ENCODE measurements around the gene STRA6. TPM values are rescaled to one million over a fixed set of nuclear protein-coding genes. Genes with fewer than 3 reads are reported as not detected.

Gene STRA6
- total RNA-seq, 1 experiment from 2014 or later = 0.29 TPM

DNA sequence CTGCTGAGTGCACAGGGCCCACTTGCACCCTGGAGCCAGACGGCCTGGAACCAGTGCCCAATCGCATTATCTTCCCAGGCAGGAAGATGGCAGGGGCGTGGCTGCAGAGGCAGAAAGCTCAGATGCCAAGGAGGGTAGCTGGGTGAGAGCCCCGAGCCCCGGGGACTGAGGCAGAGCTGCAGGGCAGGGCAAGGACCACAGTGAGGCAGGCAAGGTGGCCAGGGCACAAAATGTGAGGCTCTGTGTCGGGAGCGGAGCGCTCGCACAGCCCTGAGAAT, 31.9 kb upstream of the STRA6 start:
- no peak for TF ChIP-seq EZH2phosphoT487 (IDR thresholded peaks at IDR 0.05; ENCODE audit: borderline replicate concordance, low read length)
- no peak for TF ChIP-seq EZH2 (IDR thresholded peaks at IDR 0.05; ENCODE audit: low read length, unreplicated experiment)
- TF ChIP-seq, protein P1, sequence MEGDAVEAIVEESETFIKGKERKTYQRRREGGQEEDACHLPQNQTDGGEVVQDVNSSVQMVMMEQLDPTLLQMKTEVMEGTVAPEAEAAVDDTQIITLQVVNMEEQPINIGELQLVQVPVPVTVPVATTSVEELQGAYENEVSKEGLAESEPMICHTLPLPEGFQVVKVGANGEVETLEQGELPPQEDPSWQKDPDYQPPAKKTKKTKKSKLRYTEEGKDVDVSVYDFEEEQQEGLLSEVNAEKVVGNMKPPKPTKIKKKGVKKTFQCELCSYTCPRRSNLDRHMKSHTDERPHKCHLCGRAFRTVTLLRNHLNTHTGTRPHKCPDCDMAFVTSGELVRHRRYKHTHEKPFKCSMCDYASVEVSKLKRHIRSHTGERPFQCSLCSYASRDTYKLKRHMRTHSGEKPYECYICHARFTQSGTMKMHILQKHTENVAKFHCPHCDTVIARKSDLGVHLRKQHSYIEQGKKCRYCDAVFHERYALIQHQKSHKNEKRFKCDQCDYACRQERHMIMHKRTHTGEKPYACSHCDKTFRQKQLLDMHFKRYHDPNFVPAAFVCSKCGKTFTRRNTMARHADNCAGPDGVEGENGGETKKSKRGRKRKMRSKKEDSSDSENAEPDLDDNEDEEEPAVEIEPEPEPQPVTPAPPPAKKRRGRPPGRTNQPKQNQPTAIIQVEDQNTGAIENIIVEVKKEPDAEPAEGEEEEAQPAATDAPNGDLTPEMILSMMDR (conservative IDR thresholded peaks at IDR 0.05; ENCODE audit: low read depth, low read length) = no peak
- no peaks in the 10 kb centered on the region for H3K36me3 ChIP-seq (ENCODE audit: low read depth, low read length)
- intact Hi-C loops (cut with micrococcal nuclease) = no loop called here
- peaks cover 4% of the 10 kb centered on the region for H3K4me1 ChIP-seq (ENCODE audit: insufficient read depth, low read length)
- no peak overlapping the region for H2AFZ ChIP-seq (ENCODE audit: low read length)
- H3K9me3 ChIP-seq (ENCODE audit: low read length) = no peaks in the 10 kb centered on the region
- no peak overlapping the region for H3K4me2 ChIP-seq (ENCODE audit: low read length)
- DNase-seq = no peak
- no peaks in the 10 kb centered on the region for H3K79me2 ChIP-seq (ENCODE audit: low read length)
- POLR2A ChIA-PET (ENCODE audit: unreplicated experiment) = no interaction called here
- no peak for ATAC-seq
- CTCF ChIA-PET = no interaction called here
- no peaks in the 10 kb centered on the region for H4K20me1 ChIP-seq (ENCODE audit: low read length)
- BruUV-seq (replicated peaks) = no TSS peak
- no peak overlapping the region for H3K4me3 ChIP-seq (ENCODE audit: low read length)
- no peak overlapping the region for H3K9ac ChIP-seq (ENCODE audit: low read length)
- no peak overlapping the region for H3K27ac ChIP-seq (ENCODE audit: low read length)
- no peaks in the 10 kb centered on the region for H3K9me2 ChIP-seq (replicated peaks; ENCODE audit: low read length)
- no peaks in the 10 kb centered on the region for H3F3A ChIP-seq (ENCODE audit: low read length, unreplicated experiment)
- no peaks in the 10 kb centered on the region for H3K27me3 ChIP-seq (ENCODE audit: low read length)

DNA sequence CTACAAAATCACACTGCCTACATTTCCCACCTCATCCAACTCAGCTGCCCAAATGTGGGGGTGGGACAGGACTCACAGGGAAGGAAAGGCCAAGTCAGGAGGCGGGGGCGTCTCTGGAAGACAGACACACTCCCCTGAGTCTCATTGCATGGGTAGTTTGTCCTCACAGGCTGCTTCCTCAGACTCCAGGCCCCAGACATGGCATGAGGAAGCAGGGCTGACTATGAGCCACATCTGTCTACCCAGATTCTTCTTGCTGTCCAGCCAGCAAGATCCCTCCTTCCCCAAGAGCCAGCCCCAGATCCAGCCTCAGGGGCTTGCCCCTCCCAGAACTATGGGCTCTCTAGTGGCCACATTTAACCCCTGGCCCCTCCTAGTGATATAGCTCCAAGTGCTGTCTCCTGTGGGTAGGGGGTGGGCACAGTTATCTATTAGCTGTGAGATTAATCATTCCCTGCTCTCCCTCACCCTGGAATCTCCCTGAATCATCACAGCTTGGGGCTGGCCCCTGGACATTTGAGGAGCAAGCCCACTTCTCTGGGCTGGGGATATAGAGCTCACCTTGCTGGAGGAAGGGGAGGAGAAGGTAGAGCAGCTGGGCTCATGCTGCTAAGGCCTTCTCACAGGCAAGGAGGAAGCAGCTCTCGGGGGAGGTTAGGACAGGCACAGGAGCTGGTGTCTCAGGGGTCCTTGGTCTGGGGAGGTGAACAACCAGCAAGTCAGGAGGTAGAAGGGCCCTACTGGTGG, 31.4 kb upstream of the STRA6 start:
- Histone ChIP-seq H3K79me2 (ENCODE audit: low read length) (no peaks in the 10 kb centered on the region), H3K27me3 (ENCODE audit: low read length) (no peaks in the 10 kb centered on the region), H3K9ac (ENCODE audit: low read length) (no peak overlapping the region), H3K4me1 (ENCODE audit: insufficient read depth, low read length) (no peaks in the 10 kb centered on the region), H3K9me2 (replicated peaks; ENCODE audit: low read length) (no peaks in the 10 kb centered on the region), H3F3A (ENCODE audit: low read length, unreplicated experiment) (no peaks in the 10 kb centered on the region), H3K4me3 (ENCODE audit: low read length) (no peak overlapping the region), H2AFZ (ENCODE audit: low read length) (no peak overlapping the region), H3K27ac (ENCODE audit: low read length) (no peak overlapping the region), H4K20me1 (ENCODE audit: low read length) (no peaks in the 10 kb centered on the region), H3K36me3 (ENCODE audit: low read depth, low read length) (no peaks in the 10 kb centered on the region), H3K9me3 (ENCODE audit: low read length) (no peaks in the 10 kb centered on the region), H3K4me2 (ENCODE audit: low read length) (no peak overlapping the region)
- intact Hi-C loops (cut with micrococcal nuclease) = no loop called here
- no TSS peak for BruUV-seq (replicated peaks)
- ChIA-PET CTCF (interaction anchor here (0.6 kb wide), 1 partner anchor 194 kb away, joined by 3 read pairs; no protein-coding TSS in a partner anchor), POLR2A (ENCODE audit: unreplicated experiment) (no interaction called here)
- ATAC-seq (no peak), DNase-seq (no peak)
- TF ChIP-seq, protein P1 (conservative IDR thresholded peaks at IDR 0.05; ENCODE audit: low read depth, low read length) = no peak
- TF ChIP-seq EZH2phosphoT487 (IDR thresholded peaks at IDR 0.05; ENCODE audit: borderline replicate concordance, low read length) = no peak
- TF ChIP-seq EZH2 (IDR thresholded peaks at IDR 0.05; ENCODE audit: low read length, unreplicated experiment) = no peak

DNA sequence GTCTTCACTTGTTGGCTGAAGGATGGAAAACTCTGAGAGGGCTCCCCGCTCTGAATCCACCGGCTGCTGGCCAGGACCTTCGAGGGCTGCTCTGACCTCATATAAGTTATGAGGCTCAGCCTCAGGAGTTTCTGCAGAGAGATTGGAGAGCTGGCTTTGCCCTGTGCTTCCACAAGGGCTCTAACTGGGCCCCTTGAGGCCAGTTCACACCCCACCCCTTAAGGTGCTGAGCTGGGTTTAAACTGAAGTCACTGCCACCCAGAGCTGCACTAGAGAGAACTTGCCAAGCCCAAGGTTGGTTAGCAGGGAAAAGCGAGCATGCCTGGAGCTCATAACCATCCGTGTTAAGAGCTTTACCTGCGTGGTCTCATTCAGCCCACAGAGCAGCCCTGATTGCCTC, 30.8 kb upstream of the STRA6 start:
- no peak overlapping the region for H3K27ac ChIP-seq (ENCODE audit: low read length)
- no peaks in the 10 kb centered on the region for H3K79me2 ChIP-seq (ENCODE audit: low read length)
- BruUV-seq (replicated peaks) = no TSS peak
- no peaks in the 10 kb centered on the region for H3K27me3 ChIP-seq (ENCODE audit: low read length)
- no peaks in the 10 kb centered on the region for H3F3A ChIP-seq (ENCODE audit: low read length, unreplicated experiment)
- DNase-seq (no peak), ATAC-seq (no peak)
- H3K9me2 ChIP-seq (replicated peaks; ENCODE audit: low read length) = no peaks in the 10 kb centered on the region
- H3K9ac ChIP-seq (ENCODE audit: low read length) = no peak overlapping the region
- no peaks in the 10 kb centered on the region for H3K9me3 ChIP-seq (ENCODE audit: low read length)
- no peak overlapping the region for H3K4me2 ChIP-seq (ENCODE audit: low read length)
- CTCF ChIA-PET = interaction anchor here (0.6 kb wide), 1 partner anchor 193 kb away, joined by 3 read pairs; no protein-coding TSS in a partner anchor
- no peaks in the 10 kb centered on the region for H3K4me1 ChIP-seq (ENCODE audit: insufficient read depth, low read length)
- no peak overlapping the region for H2AFZ ChIP-seq (ENCODE audit: low read length)
- H4K20me1 ChIP-seq (ENCODE audit: low read length) = no peaks in the 10 kb centered on the region
- intact Hi-C loops (cut with micrococcal nuclease) = no loop called here
- H3K36me3 ChIP-seq (ENCODE audit: low read depth, low read length) = no peaks in the 10 kb centered on the region
- H3K4me3 ChIP-seq (ENCODE audit: low read length) = no peak overlapping the region
- TF ChIP-seq EZH2 (IDR thresholded peaks at IDR 0.05; ENCODE audit: low read length, unreplicated experiment) = no peak
- TF ChIP-seq, protein P1 (conservative IDR thresholded peaks at IDR 0.05; ENCODE audit: low read depth, low read length) = no peak
- POLR2A ChIA-PET (ENCODE audit: unreplicated experiment) = no interaction called here
